SHP77 (cell line): ENCODE data around the gene RPTN.

Experiments
- DNase-seq, 2 experiments: peaks; one replicate each; lab custom pipeline; 2025; lab: John Stamatoyannopoulos, UW

Gene RPTN

DNA sequence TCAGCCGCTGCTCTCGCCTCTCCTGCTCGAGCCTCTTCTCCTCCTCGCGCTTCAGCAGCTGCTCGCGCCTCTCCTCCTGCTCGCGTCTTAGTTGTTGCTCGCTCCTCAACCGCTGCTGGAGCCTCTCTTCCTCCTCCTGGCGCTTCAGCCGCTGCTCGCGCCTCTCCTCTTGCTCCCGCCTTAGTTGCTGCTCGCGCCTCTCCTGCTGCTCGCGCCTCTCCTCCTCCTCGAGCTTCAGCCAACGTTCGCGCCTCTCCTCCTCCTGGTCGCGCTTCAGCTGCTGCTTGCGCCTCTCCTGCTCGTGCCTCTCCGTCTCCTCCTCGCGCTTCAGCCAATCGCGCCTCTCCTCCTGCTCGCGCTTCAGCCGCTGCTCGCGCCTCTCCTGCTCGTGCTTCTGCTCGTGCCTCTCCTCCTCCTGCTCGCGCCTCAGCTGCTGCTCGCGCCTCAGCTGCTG, 47.5 kb downstream of the RPTN start:
- no peak for DNase-seq

DNA sequence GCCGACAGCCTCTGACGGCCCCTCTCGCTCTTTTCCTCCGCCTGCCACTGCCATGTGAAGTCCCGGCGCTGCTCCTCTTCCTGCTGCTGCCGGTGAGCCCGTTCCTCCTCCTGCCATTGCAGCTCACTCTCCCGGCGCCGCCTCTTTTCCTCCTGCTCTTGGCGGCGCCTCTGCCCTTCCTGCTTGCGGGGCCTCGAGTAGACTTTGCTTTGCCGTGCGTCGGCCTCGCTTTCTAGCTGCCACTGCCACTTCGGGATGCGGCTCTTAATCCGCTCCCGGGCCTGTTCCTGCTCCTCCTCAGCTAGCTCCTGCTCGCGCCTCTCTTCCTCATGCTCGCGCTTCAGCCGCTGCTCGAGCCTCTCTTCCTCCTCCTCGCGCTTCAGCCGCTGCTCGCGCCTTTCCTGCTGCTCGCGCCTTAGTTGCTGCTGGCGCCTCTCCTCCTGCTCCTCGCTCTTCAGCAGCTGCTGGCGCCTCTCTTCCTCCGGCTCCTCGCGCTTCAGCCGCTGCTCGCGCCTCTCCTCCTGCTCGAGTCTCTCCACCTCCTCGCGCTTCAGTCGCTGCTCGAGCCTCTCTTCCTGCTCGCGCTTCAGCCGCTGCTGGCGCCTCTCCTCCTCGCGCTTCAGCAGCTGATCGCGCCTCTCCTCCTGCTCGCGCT, 48.0 kb downstream of the RPTN start:
- DNase-seq: no peak

DNA sequence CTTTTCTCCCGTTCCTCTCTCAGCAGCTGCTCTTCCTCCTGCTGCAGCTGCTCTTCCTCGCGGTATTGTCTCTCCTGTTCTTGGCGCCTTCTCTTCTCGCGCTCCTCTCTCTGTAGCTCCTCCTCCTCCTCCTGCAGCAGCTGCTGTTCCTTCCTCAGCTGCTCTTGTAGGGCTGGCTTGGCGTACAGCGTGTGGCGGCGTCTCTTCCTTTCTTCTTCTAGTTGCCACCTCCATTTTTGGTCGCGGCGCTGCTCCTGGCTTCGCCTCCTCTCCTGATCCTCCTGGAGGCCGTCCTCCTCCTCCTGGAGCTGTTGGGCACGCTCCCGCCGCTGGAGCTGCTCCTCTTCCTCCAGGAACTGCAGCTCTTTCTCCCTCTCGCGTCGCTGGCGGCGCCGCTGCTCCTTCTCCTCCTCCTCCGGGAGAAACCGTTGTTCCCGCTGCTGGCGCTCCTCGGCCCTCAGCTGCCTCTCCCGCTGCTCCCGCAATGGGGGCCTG, 48.6 kb downstream of the RPTN start:
- DNase-seq: peak; percentile 40 to 65

DNA sequence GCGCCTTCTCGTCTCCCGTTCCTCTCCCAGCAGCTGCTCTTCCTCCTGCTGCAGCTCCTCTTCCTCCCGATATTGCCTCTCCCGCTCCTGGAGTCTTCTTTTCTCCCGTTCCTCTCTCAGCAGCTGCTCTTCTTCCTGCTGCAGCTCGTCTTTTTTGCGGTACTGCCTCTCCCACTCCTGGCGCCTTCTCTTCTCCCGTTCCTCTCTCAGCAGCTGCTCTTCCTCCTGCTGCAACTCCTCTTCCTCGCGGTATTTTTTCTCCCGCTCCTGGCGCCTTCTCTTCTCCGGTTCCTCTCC, 49.1 kb downstream of the RPTN start:
- peak in 1 of 2 experiments; percentile 24 for DNase-seq

DNA sequence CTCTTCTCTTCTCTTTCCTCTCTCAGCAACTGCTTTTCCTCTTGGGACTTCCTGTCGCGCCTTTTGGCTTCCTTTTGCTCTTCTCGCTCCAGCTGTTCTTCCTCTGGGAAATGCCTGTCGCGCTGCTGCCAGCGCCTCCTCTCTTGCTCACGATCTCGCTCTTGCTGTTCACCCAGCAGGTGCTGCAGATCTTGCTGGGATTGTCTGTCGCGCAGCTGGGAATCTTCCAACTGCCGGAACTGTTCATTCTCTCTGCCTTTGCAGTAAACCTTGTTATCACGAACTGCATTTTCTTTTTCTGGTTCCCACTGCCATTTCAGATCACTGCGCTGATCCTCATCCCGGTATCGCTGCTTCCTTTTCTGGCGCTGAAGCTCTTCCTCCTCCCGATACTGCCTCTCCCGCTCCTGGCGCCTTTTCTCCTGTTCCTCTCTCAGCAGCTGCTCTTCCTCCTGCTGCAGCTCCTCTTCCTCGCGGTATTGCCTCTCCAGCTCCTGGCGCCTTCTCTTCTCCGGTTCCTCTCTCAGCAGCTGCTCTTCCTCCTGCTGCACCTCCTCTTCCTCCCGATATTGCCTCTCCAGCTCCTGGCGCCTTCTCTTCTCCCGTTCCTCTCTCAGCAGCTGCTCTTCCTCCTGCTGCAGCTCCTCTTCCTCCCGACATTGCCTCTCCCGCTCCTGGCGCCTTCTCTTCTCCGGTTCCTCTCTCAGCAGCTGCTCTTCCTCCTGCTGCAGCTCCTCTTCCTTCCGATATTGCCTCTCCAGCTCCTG, 49.6 kb downstream of the RPTN start:
- DNase-seq: peak in 1 of 2 experiments; percentile 7

DNA sequence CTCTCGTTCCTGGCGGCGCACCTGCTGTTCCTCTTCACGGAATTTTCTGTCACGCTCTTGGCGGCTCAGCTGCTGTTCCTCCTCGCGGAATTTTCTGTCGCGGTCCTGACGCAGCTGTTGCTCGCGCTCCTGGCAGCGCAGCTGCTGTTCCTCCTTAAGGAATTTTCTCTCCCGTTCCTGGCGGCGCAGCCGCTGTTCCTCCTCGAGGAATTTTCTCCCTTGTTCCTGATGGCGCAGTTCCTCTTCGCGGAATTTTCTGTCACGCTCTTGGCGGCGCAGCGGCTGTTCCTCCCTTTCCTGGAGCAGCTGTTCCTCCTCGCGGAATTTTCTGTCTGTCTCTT, 50.2 kb downstream of the RPTN start:
- DNase-seq: no peak

DNA sequence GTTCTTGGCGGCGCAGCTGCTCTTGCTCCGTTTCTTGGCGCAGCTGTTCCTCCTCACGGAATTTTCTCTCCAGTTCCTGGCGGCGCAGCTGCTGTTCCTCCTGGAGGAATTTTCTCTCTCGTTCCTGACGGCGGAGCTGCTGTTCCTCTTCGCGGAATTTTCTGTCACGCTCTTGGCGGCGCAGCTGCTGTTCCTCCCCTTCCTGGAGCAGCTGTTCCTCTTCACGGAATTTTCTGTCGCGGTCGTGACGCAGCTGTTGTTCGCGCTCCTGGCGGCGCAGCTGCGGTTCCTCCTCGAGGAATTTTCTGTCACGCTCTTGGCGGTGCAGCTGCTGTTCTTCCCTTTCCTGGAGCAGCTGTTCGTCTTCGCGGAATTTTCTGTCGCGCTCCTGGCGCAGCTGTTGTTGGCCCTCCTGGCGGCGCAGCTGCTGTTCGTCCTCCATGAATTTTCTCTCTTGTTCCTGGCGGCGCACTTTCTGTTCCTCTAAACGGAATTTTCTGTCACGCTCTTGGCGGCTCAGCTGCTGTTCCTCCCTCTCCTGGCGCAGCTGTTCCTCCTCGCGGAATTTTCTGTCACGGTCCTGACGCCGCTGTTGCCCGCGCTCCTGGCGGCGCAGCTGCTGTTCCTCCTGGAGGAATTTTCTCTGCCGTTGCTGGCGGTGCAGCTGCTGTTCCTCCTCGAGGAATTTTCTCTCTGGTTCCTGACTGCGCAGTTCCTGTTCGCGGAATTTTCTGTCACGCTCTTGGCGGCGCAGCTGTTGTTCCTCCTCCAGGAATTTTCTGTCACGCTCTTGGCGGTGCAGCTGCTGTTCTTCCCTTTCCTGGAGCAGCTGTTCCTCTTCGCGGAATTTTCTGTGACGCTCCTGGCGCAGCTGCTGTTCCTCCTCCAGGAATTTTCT, 50.8 kb downstream of the RPTN start:
- peak; percentile 29 to 52 for DNase-seq

DNA sequence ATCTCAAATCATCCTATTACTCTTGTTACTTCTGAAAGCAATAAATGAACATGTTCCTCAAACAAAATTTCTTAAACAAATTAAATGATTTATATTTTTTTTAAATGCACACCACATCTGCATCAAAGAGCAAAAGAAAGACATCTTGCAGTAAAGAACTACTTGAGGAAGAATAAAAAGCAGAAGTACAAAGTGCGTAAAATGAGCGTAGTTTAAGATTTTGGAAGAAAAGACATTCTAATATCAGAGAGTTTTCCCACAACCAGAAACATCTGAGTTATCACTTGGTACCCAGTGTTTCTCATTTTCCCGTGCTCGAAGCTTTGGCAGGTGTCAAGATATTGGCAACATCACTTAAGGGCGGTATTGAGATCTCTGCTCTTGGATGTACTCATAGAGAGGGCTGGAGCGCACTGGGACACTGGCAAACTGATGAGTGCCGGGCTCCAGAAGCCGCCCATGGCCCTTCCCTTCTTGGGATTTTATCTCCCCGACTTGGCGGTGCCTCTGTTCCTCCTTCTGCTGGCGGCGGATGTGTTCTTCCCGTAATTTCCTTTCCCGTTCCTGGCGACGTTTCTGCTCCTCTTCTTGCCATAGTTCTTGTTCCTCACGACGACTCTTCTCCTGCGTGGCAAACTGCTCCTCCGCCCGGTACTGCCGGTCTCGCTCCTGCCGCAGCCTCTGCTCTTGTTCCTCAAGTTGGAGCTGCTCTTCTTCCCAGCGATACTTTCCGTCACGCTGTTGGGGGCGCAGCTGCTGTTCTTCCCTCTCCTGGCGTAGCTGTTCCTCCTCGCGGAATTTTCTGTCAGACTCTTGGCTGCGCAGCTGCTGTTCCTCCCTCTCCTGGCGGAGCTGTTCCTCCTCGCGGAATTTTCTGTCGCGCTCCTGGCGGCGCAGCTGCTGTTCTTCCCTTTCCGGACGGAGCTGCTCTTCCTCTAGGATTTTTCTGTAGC, 51.7 kb downstream of the RPTN start:
- no peak for DNase-seq

DNA sequence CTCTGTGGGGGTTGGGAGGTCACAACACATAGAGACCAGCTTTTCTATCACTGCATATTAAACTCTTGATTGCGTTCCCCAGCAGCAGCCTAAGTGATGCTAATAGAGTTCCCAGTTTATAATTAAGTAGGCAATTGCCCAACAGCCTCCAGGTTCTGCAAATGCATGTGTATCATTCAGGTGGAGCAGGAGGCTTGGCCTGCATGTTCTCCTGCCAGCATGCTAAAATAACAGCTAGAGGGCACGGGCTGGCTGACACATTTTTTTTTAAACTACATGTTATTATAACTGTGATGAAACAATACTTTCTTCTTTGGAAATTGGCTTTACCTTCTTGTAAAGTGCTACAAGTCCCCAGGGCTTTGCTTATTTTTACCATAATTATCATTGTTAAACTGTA, 54.2 kb downstream of the RPTN start:
- DNase-seq: no peak
